OCI-LY3 (cell line): Measurements from ENCODE around the gene LGMN.

Source experiments
- H2AFZ ChIP-seq: fragments of 200-600, 300-600 bp; shearing (Covaris generic); 2 replicates; pipeline ENCODE4 v1.6.0; 2014; ENCODE audit warnings: antibody characterized with exemption, low read depth, low read length
- H3K27ac ChIP-seq: fragments of 200-600, 300-600 bp; sonication (generic); 2 replicates; pipeline ENCODE4 v1.5.1; 2014; ENCODE audit warnings: mild to moderate bottlenecking, low read length, moderate library complexity, mixed read lengths
- H3K27me3 ChIP-seq: fragments of 200-600, 300-600 bp; sonication (generic); 2 replicates; pipeline ENCODE4 v1.6.1; 2014; ENCODE audit warnings: low read depth, low read length, mixed read lengths
- H3K36me3 ChIP-seq: fragments of 200-600, 300-600 bp; sonication (generic); replicated peaks from 2 replicates; pipeline ENCODE3; 2014; ENCODE audit warnings: low read depth, low read length, mixed read lengths
- H3K4me1 ChIP-seq: fragments of 300-600, 200-600 bp; sonication (generic); 2 replicates; pipeline ENCODE4 v1.6.1; 2014; ENCODE audit warnings: low read length, mixed read lengths
- H3K4me2 ChIP-seq: fragments of 200-600, 300-600 bp; sonication (generic); 2 replicates; pipeline ENCODE4 v1.6.1; 2014; ENCODE audit warnings: low read length, mixed read lengths
- H3K4me3 ChIP-seq: fragments of 300-600, 200-600 bp; sonication (generic); 2 replicates; pipeline ENCODE4 v1.5.1; 2014; ENCODE audit warnings: antibody characterized with exemption, mild to moderate bottlenecking, low read length, moderate library complexity
- H3K79me2 ChIP-seq: fragments of 300-600, 200-600 bp; shearing (Covaris generic); 2 replicates; pipeline ENCODE4 v1.6.1; 2014; ENCODE audit warnings: mild to moderate bottlenecking, low read length, mixed read lengths
- H3K9ac ChIP-seq: fragments of 300-600, 200-600 bp; shearing (Covaris generic); 2 replicates; pipeline ENCODE4 v1.6.0; 2014; ENCODE audit warnings: mild to moderate bottlenecking, low read length, moderate library complexity
- H3K9me3 ChIP-seq: fragments of 200-600, 300-600 bp; shearing (Covaris generic); 2 replicates; pipeline ENCODE4 v1.6.1; 2014; ENCODE audit warnings: low read length, mixed read lengths; ENCODE audit not compliant: insufficient read depth
- H4K20me1 ChIP-seq: fragments of 200-600, 300-600 bp; sonication (generic); 2 replicates; pipeline ENCODE4 v1.6.1; 2016; ENCODE audit warnings: low read length, mixed read lengths; ENCODE audit not compliant: insufficient read depth
- EZH2phosphoT487 ChIP-seq: fragments of 200-600 bp; shearing (Covaris generic); IDR thresholded peaks from 2 replicates; pipeline ENCODE4 v1.6.1; 2018; ENCODE audit warnings: antibody characterized with exemption, mixed run types, low read depth
- TF ChIP-seq, protein P1 (sequence below): fragments of 200-600, 300-600 bp; sonication (generic); IDR thresholded peaks from 2 replicates; pipeline ENCODE4 v1.5.1; 2014; ENCODE audit warnings: antibody characterized with exemption, low read length, low read depth

The LGMN gene

GRCh38 chr14:92688434-92689375 is 59.7 kb downstream of the LGMN start:
- no peaks in the 10 kb centered on the region for H3K9me3 ChIP-seq
- no peak overlapping the region for H3K4me3 ChIP-seq
- peaks cover 14% of the 10 kb centered on the region for H3K27me3 ChIP-seq
- TF ChIP-seq EZH2phosphoT487: no peak
- TF ChIP-seq, protein P1, sequence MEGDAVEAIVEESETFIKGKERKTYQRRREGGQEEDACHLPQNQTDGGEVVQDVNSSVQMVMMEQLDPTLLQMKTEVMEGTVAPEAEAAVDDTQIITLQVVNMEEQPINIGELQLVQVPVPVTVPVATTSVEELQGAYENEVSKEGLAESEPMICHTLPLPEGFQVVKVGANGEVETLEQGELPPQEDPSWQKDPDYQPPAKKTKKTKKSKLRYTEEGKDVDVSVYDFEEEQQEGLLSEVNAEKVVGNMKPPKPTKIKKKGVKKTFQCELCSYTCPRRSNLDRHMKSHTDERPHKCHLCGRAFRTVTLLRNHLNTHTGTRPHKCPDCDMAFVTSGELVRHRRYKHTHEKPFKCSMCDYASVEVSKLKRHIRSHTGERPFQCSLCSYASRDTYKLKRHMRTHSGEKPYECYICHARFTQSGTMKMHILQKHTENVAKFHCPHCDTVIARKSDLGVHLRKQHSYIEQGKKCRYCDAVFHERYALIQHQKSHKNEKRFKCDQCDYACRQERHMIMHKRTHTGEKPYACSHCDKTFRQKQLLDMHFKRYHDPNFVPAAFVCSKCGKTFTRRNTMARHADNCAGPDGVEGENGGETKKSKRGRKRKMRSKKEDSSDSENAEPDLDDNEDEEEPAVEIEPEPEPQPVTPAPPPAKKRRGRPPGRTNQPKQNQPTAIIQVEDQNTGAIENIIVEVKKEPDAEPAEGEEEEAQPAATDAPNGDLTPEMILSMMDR: no peak
- H3K4me2 ChIP-seq: no peak overlapping the region
- H3K4me1 ChIP-seq: no peaks in the 10 kb centered on the region
- H3K36me3 ChIP-seq: no peaks in the 10 kb centered on the region
- no peak overlapping the region for H2AFZ ChIP-seq
- no peaks in the 10 kb centered on the region for H4K20me1 ChIP-seq
- no peak overlapping the region for H3K9ac ChIP-seq
- H3K79me2 ChIP-seq: no peaks in the 10 kb centered on the region
- H3K27ac ChIP-seq: no peak overlapping the region

DNA sequence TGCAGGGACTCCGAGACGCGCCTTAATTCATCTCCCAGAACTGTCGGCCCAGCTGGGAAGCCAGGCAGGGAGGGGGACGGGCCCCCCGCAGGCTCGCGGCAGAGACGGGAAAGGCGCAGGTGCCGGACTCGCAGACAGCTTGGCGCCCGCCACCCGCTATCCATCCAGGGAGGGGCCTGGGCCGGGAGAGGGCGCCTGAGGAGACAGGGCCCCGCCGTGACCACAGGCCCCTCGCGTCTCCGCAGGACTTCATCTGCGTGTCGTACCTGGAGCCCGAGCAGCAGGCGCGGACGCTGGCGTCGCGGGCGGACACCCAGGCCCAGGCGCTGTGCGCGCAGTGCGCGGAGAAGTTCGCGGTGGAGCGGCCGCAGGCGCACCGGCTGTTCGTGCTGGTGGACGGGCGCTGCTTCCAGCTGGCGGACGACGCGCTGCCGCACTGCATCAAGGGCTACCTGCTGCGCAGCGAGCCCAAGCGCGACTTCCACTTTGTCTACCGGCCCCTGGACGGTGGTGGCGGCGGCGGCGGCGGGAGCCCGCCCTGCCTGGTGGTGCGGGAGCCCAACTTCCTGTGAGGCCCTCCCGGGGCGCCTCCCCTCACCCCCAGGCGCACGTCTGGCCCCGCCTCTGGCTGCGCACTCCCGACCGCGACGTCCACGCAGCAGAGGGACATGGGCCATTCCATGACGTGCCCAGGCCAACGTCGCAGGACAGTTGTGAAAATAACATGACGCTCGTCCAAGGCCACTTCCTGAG is 60.6 kb downstream of the LGMN start:
- no peak overlapping the region for H3K9ac ChIP-seq

DNA sequence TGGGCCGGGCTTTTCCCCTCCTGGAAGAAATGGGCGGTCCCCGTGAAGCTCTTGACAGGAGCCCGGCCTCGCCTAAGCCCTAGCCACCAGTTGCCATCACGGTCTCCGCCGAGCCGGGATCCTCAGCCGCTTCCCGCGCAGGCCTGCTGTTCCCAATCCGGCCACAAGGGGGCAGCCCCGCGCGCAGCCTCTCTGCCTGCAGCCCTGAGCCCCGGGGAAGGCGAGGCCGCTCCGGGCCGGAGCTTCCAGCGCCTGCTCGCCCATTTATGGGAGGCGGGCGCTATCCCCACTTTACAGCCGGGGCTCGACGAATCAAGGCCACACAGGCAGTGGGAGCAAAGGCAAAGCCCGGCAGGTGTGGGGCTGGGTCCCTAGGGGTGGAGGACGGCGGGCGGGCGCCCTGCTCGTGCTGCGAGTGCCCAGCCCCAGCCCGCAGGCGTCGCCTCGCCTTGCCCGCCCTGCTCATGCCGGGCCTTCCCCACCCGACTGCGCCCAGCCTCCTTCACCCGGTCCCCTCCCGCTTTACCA is 61.5 kb downstream of the LGMN start:
- H4K20me1 ChIP-seq: no peaks in the 10 kb centered on the region
- no peak overlapping the region for H2AFZ ChIP-seq
- H3K79me2 ChIP-seq: no peaks in the 10 kb centered on the region
- H3K27me3 ChIP-seq: no peaks in the 10 kb centered on the region
- H3K9me3 ChIP-seq: no peaks in the 10 kb centered on the region
- H3K4me3 ChIP-seq: peak overlapping the region; percentile 68
- H3K36me3 ChIP-seq: no peaks in the 10 kb centered on the region
- no peak overlapping the region for H3K9ac ChIP-seq
- H3K4me1 ChIP-seq: no peaks in the 10 kb centered on the region
- no peak for TF ChIP-seq EZH2phosphoT487
- TF ChIP-seq, protein P1: peak; percentile 66
- H3K27ac ChIP-seq: no peak overlapping the region
- H3K4me2 ChIP-seq: peak overlapping the region; percentile 70

More for the DNA sequence above, 60.6 kb downstream of the LGMN start:
- Histone ChIP-seq H3K27me3 (peaks cover 6% of the 10 kb centered on the region), H3K4me3 (no peak overlapping the region), H3K4me2 (no peak overlapping the region), H3K79me2 (no peaks in the 10 kb centered on the region), H3K9me3 (no peaks in the 10 kb centered on the region), H3K27ac (no peak overlapping the region), H3K4me1 (no peaks in the 10 kb centered on the region), H4K20me1 (no peaks in the 10 kb centered on the region), H2AFZ (no peak overlapping the region), H3K36me3 (no peaks in the 10 kb centered on the region)
- TF ChIP-seq, protein P1: no peak
- no peak for TF ChIP-seq EZH2phosphoT487

- Histone ChIP-seq H3K4me1 (0 out of 2 replicates have a peak, but pooled peaks cover under 1% of the 10 kb centered on the region), H3K79me2 (no peaks in the 10 kb centered on the region), H3K27me3 (0 out of 2 replicates have a peak, but pooled peaks cover 1% of the 10 kb centered on the region), H3K27ac (no peak overlapping the region), H3K36me3 (no peaks in the 10 kb centered on the region), H3K9me3 (no peaks in the 10 kb centered on the region), H3K4me3 (0 out of 2 replicates have a peak overlapping the region, but pooled peaks have one; percentile 68), H3K4me2 (peak overlapping the region; percentile 70), H4K20me1 (no peaks in the 10 kb centered on the region), H2AFZ (no peak overlapping the region), H3K9ac (no peak overlapping the region)
- TF ChIP-seq, protein P1: no peak
- TF ChIP-seq EZH2phosphoT487: no peak
These were observed 62.0 kb downstream of the LGMN start for GRCh38 chr14:92686411-92686899.
